ENCODE measurements around the gene SLC16A3. TPM values are rescaled to one million over a fixed set of nuclear protein-coding genes. Genes with fewer than 3 reads are reported as not detected.
"Not testable (repeated sequence)": the region's sequence is repeated elsewhere in the genome, so short reads cannot be mapped to it uniquely, and the experiment has no call there.

The SLC16A3 gene
- total RNA-seq = 100 to 1,000 TPM in 1 of 2 donors, 1 to 10 TPM in 1; 8.6 to 197 TPM

DNA sequence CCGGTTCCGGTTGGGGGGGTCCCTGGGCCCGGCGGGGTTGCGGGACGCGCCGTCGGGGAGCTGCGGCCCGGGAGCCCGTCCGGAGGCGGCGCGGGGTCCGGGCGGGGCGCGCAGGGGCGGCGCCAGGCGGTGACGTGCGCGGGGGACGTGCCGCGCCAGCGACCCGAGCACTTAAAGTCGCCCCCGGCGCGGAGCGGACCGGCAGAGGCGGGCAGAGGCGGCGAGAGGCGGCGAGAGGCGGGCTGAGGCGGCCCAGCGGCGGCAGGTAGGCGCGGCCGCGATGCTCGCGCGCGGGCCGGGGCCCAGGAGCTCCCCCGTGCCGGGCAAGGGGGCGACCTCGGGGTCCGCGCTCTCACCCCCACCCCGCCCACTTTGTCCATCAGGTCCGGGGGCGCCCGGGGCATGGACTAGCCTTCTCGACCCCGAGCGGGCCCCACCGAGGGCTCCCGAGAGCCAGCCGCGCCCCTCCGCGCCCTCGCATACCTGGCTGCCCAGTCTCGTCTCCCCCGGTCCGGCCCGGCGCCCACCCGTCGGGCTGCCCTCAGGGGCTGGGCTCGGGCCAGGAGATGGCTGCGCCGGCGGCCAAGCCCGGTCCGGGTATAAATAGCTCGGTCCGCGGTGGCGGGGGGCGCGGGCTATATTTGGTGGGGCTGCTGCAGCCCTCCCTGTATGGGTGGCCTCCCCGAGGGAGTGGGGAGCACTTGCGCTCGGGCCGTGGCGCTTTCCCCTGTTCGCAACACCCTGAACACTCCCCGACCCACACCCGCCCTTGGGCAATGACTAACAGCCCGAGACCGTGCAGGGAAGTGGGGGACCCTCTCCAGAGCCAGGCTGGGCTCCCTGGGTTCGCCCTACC, at the start of gene SLC16A3:
SLC16A3 (plus strand) TSS at position 201 of the 856 bp plus-strand sequence. CDS start 6,967 bp downstream, outside the sequence.
- ATAC-seq = peak; percentile 62 to 69
- no peaks in the 10 kb centered on the region for H3K9me3 Mint-ChIP-seq
- H3K27ac Mint-ChIP-seq = peak within 1 kb of the TSS in 1 of 2 donors; percentile 91
- H3K36me3 Mint-ChIP-seq = peaks cover 0 to 7% of the 10 kb centered on the region in 2 donors
- DNase-seq (ENCODE audit: low spot score in 2 of 2) = peak in 1 of 2 donors; percentile 76

DNA sequence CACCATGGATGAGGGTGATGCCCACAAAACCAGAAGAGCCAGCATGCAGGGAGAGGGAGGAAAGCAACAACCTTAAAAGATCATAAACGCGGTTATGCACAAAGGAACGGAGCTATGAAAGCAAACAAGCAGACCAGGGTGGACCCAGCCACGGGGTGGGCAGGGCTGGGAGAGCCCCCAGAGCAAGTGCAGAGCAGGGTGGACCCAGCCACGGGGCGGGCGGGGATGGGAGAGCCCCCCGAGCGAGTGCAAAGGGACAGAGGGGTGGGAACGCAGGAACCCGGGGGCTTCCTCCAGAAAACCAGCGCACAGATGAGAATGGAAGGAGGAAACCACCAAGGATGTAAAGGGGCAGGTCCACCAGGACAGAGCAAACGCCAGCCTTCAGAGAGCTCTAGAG, 49.4 kb upstream of the SLC16A3 start:
- ATAC-seq (no peak), DNase-seq (ENCODE audit: low spot score in 2 of 2) (no peak)
- H3K36me3 Mint-ChIP-seq = no peaks in the 10 kb centered on the region
- no peaks in the 10 kb centered on the region for H3K9me3 Mint-ChIP-seq
- H3K27ac Mint-ChIP-seq = no peak overlapping the region

DNA sequence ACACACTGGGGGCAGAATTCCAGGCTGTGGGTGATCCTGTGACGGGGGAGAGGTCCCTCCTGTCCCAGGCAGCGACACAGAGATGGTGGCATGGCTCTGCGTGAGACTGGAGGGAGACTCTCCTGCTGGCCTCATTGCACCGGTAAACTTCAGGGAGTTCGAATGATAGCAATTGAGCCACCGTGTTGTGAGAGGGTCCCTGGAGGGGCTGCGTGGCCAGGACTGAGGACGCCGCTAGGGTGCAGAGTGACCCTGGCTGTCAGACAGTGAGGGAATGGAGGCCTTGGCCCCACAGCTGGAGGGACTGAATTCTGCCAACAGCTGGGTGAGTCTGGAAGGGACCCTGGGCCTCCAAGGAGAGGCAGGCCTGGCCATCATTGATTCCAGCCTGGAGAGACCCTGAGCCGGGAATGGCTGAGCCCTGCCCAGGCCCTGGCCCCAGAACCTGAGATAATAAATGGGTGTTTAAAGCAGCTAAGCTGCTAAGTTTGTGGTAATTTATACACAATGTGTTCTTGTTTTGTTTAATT, 48.8 kb upstream of the SLC16A3 start:
- Mint-ChIP-seq H3K27ac (no peak overlapping the region), H3K36me3 (no peaks in the 10 kb centered on the region), H3K9me3 (no peaks in the 10 kb centered on the region)
- ATAC-seq = no peak
- DNase-seq (ENCODE audit: low spot score in 2 of 2) = no peak

DNA sequence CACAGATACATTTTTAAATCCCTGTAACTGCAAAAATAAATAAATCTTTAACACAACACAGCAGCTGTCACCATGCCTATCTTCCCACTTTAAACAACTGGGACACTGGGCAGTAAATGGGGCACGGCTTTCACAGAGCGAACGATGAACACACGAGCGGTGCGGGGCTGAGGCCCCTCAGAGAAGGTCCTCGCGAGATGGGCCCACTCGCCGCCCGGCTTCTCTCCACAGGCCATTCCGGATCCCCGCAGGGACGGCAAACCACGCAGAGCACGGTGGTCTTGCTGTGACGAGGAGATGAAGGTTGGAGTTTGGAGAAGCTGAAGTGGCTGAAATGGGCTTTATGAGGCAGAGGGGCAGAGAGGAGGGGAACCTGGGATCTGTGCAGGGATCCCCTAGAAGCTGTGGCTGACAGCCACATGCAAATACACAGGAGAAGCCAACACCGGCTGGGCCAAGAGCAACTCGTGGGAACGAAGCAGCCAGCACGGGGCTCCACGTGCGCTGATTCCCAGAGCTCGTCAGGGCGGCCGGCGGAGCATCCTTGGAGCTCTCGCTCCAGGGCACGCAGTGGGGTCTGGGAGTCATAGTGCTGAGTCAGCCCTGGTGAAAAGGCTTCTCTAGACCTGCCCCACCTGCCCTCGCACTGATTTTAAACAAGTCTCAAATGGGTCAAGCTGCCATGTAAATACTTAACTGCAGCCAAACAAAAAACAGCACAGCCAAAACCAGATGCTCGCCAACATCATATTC, 47.9 kb upstream of the SLC16A3 start:
- H3K36me3 Mint-ChIP-seq = no peaks in the 10 kb centered on the region
- no peak for ATAC-seq
- DNase-seq (ENCODE audit: low spot score in 2 of 2) = no peak
- no peak overlapping the region for H3K27ac Mint-ChIP-seq
- H3K9me3 Mint-ChIP-seq = no peaks in the 10 kb centered on the region

DNA sequence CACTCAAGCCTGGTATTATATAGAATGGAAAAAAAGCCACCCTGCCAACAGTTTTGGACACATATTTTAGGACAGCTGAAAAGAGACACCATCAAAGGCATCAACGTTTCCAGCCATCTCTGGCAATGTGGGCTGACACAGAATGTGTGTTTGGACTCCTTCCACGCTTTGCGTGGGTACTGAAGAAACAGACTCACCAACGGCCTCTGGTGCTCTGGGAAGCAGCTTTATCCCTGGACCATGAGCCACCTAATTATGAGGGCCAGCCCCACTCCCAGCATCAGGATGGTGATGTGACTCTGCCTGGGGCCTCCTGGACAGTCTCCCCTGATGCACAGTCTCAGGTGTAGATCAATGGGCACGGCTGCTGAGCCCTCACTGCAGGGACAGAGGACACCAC, 44.1 kb upstream of the SLC16A3 start:
- DNase-seq (ENCODE audit: low spot score in 2 of 2) (no peak), ATAC-seq (no peak)
- no peaks in the 10 kb centered on the region for H3K36me3 Mint-ChIP-seq
- H3K9me3 Mint-ChIP-seq = no peaks in the 10 kb centered on the region
- H3K27ac Mint-ChIP-seq = no peak overlapping the region

DNA sequence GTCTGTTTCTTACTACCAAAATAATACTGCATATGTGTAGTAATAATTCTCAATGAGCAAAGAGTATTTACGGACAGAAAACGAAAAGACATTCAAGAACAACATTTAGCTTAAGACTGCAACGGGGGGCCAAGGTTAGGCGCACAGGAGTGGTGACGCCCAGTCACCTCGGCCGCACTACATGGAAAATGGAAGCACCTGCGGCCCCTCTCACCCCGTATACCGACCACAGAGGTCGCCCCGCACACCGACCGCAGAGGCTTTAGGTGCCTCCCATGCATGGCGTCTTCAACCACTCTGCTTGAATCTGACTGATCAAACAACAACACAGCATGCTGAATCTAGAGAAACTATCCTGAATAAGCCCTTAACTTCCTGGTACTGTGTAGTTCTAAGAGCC, 42.6 kb upstream of the SLC16A3 start:
- H3K27ac Mint-ChIP-seq = peak overlapping the region in 1 of 2 donors; percentile 68
- no peak for ATAC-seq
- DNase-seq (ENCODE audit: low spot score in 2 of 2) = no peak
- H3K9me3 Mint-ChIP-seq = no peaks in the 10 kb centered on the region
- H3K36me3 Mint-ChIP-seq = no peaks in the 10 kb centered on the region

DNA sequence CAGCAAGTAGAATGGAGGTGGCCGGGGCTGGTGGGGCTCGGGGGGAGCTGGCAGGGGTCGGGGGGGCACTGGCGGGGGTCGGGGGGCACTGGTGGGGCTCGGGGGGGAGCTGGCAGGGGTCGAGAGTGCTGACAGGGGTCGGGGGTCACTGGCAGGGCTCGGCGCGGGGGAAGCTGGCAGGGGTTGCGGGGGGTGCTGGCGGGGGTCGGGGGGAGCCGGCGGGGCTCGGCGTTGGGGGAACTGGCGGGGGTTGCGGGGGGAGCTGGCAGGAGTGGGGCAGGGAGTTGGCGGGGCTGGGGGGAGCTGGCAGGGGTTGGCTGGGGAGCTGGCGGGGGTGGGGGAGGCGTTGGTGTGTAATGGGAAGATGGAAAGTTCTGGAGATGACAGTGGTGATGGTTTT, 41.3 kb upstream of the SLC16A3 start:
- no peaks in the 10 kb centered on the region for H3K36me3 Mint-ChIP-seq
- no peaks in the 10 kb centered on the region for H3K9me3 Mint-ChIP-seq
- H3K27ac Mint-ChIP-seq = no peak overlapping the region
- no peak for ATAC-seq
- DNase-seq (ENCODE audit: low spot score in 2 of 2) = no peak

DNA sequence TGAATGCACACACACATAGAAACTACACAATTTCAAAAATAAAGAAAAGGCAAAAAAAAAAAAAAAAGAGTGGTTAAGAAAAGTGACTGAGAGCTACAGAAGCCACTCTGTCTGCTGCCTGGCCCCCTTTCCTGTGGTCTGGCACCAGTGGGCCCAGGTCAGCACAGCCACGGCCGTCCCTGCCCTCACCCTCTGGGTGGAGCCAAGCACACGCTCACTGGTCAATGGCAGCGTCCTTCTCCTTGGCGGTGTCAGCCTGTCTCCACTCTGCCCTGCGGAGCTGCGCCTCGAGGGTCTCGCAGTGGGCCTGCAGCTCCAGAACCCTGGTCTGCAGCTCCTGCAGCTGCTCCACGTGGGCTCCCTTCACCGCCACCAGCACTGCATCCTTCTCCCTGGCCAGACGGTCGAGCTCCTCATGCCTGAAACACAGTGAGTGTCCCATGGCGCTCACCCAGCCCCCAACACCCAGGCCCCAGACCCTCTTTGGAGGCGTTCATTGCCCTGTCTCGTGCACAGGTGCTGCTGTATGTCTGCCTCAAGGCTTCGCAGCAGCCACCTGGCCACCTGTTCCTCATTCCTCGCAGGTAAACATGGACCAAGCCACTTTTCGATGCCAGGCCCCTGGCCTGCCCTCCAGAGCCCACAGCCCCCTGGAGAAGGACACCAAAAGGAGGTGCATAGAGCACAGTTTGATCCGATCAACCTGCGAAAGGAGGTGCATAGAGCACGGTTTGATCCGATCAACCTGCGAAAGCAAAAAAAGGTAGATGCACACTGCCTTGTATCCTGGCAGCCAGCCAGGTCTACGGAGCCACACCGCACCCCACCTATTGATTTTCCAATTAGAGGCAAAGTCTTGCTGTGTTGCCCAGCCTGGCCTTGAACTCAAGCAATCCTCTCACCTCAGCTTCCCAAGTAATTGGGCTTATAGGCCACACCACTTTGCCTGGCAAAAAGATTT, 40.6 kb upstream of the SLC16A3 start:
- Mint-ChIP-seq H3K36me3 (no peaks in the 10 kb centered on the region), H3K9me3 (no peaks in the 10 kb centered on the region), H3K27ac (no peak overlapping the region)
- DNase-seq (ENCODE audit: low spot score in 2 of 2) (no peak), ATAC-seq (no peak)

DNA sequence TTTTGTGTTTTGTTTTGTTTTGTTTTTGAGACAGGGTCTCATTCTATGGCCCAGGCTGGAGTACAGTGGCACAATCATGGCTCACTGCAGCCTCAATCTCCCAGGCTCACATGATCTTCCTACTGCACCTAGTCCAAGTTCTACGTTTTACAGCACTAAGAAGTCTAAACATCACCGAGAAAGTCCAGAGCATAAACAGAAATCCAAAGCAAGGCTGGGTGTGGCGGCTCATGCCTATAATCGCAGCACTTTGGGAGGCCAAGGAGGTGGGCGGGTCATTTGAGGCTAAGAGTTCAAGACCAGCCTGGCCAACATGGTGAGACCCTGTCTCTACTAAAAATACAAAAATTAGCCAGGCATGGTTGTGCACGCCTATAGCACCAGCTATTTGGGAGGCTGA, 35.8 kb upstream of the SLC16A3 start:
- DNase-seq (ENCODE audit: low spot score in 2 of 2); H3K9me3 Mint-ChIP-seq; ATAC-seq; H3K27ac Mint-ChIP-seq: not testable (repeated sequence)
- H3K36me3 Mint-ChIP-seq = peaks cover 10 to 22% of the 10 kb centered on the region in 2 donors

DNA sequence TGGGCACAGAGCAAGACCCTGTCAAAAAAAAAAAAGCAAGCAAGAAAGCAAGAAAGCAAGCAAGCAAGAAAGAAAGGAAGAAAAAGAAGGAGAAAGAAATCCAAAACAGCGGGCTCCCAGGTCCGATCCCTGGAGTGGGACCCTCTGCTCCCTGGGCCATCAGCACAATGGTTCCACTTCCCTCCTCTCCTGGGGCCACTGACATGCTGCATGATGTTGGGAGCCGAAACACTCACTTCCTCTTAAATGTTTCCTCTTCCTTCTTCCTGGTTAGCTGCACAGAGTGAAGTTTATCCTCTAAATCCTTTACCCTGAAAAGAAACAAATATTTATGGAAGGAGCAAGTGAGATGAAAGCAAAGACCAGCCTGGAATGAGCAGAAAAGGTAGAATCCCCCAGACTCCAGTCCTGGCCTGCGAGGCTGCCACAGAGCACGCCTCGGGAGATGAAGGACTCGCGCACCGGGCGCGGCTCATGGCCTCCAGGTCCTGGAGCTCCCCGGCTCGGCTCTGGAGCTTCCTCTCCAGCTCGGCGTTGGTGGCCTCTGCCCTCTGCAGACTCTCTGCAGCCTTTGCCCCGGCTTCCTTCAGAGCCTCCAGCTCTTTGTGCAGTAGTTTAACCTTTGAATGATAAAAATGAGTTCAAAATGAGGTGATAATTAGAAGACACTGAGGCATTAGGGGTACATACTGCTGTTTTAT, 35.2 kb upstream of the SLC16A3 start:
- H3K36me3 Mint-ChIP-seq = peaks cover 16 to 22% of the 10 kb centered on the region in 2 donors
- ATAC-seq = no peak
- H3K27ac Mint-ChIP-seq = no peak overlapping the region
- DNase-seq (ENCODE audit: low spot score in 2 of 2) = no peak
- H3K9me3 Mint-ChIP-seq = no peaks in the 10 kb centered on the region

DNA sequence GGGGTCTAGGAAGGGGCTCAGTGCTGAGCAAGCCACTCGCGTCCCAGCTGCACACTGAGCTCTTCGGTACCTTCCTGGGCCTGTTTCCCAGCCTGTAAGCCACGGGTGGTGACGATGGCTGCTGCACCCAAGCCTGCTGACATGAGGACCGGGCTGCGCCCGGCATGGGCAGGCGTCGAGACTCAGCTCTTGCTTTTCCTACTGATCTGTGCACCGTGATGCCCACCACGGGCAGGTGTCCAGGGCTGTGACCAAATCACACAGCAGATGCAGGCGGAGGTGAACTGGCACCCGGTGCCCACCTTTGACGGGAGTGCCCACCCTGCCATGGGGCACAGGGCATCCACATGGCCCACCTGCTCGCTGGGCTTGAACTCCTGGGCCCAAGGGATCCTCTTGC, 34.1 kb upstream of the SLC16A3 start:
- H3K27ac Mint-ChIP-seq = no peak overlapping the region
- H3K9me3 Mint-ChIP-seq = no peaks in the 10 kb centered on the region
- DNase-seq (ENCODE audit: low spot score in 2 of 2) = no peak
- no peak for ATAC-seq
- H3K36me3 Mint-ChIP-seq = peaks cover 16 to 22% of the 10 kb centered on the region in 2 donors

DNA sequence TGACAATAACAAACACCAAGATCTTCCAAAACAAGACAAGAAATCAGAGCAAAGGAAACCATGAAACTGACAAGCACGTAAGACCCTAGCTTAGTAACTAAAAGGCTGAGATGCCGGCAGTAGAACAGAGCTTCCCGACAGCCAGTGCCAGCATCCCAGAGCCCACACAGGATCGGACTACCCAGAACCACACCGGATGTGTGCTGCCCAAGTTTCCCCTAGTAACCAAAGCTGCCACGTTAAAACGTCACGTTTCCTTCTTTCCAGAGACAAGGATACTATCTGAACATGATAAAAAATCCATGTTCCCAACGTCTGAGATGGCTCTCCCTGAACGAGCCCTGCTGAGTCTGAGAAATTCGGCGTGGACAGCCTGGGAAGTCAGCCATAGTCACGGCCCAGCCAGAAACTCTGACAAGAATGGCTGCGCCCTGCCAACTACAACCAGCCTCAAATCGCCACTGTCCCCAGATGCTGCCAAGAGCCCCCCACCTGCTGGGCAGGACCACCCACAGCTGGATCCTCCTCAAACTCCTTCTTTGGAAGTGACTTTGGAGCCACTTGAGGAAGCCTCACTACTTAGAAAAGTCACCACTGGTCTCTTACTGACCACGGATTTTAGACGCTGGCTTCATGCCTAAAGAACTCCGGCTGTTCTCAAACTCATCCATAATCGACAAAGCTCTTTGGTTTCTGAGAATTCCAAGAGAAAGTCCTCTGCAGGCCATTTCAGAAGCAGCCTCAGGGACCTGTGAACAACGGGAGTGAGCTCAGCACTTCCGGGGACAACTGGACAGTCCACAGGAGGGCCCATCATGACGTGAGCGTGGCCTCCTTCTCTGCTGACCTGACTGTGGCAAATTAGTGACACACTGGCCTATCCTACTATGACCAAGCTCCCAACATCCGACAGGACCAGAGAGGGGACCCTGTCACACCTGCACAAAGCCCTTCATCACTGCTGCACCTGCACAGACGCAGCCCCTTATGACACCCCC, 32.9 kb upstream of the SLC16A3 start:
- peaks cover 16 to 22% of the 10 kb centered on the region in 2 donors for H3K36me3 Mint-ChIP-seq

DNA sequence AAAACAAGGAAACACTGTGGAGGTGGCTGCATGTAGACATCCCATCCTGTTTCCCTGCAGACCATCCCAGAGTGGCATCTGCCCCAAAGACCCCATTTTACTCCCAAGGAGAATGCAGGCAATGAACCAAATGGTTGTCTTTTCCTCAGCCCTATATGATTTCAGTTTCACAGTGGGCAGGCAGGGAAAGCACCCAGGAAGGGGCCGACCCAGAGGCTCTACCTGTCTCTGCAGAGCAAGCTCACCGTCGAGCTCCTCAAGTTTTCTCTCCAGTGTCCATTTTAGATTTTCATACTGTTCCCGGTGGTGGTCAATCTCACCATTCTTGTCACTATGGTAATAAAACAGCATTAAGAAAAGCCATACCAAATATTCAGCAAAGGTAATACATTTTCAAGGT, 30.8 kb upstream of the SLC16A3 start:
- DNase-seq (ENCODE audit: low spot score in 2 of 2) = no peak
- H3K27ac Mint-ChIP-seq = no peak overlapping the region
- peak in 1 of 2 donors; percentile 22 for ATAC-seq
- peaks cover 16 to 22% of the 10 kb centered on the region in 2 donors for H3K36me3 Mint-ChIP-seq
- H3K9me3 Mint-ChIP-seq = no peaks in the 10 kb centered on the region

More for the DNA sequence above, 32.9 kb upstream of the SLC16A3 start:
- no peak for DNase-seq (ENCODE audit: low spot score in 2 of 2)
- Mint-ChIP-seq H3K9me3 (no peaks in the 10 kb centered on the region), H3K27ac (no peak overlapping the region)
- no peak for ATAC-seq

DNA sequence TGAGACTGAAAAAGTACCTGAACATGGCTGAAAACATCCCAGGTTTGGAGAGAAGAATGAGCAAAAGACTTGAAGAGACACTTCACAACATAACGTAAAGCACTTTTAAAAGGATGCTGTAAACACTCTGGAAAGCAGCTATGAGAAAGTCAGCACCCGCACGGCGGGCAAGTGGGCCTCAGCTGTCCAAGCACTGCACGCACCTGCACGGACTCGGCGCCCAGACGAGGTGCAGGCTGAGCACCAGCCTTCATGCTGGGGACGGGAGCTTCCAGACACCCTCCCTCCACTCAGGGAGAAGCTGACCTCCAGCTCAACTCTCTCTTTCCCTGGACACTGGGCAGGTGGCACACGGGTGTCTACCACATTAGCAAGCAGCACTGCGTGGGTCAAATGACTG, 29.3 kb upstream of the SLC16A3 start:
- no peak overlapping the region for H3K27ac Mint-ChIP-seq
- H3K36me3 Mint-ChIP-seq = peaks cover 16 to 18% of the 10 kb centered on the region in 2 donors
- no peaks in the 10 kb centered on the region for H3K9me3 Mint-ChIP-seq
- DNase-seq (ENCODE audit: low spot score in 2 of 2) (no peak), ATAC-seq (no peak)

DNA sequence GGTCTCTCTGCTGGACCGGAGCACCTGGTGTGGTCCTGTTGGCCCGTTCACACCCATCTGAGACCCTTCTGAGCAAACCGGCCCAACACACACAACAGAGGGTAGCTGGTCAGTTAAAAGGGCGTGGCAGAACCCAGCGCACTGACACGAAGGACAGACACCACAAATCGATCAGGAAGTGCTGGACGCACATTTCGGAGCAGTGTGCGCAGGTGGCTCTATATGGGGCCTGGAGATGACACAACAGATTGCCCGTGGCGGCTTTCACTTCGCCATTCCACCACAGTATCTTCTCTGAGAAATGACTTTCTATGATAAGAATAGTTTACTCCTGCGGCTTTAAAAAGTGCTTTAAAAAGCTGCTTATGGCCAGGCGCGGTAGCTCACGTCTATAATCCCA, 28.7 kb upstream of the SLC16A3 start:
- Mint-ChIP-seq H3K27ac (peak overlapping the region; percentile 56 to 70), H3K9me3 (no peaks in the 10 kb centered on the region), H3K36me3 (peaks cover 13 to 16% of the 10 kb centered on the region in 2 donors)
- no peak for ATAC-seq
- DNase-seq (ENCODE audit: low spot score in 2 of 2) = no peak

Data from activated naive CD4-positive, alpha-beta T cell treated with anti-CD3 and anti-CD28 coated beads, Interleukin-2, amount 50 U/mL, for 72 hours (primary cell).